K562 (cell line): ENCODE data around the gene MLX.

Experiments
- ATF7 ChIP-seq: fragments of 450-650 bp; IDR thresholded peaks from 2 replicates; pipeline ENCODE4 v1.7.1; 2014; ENCODE audit warnings: mild to moderate bottlenecking, moderate library complexity
- CTCF ChIP-seq, 3 experiments: IDR thresholded peaks in 2 of 3; conservative IDR thresholded peaks in 1 of 3; 2 replicates each; pipeline ENCODE4 v1.5.1; 2011 to 2012; ENCODE audit warnings: low read length in 3 of 3, mild to moderate bottlenecking in 3 of 3, control low read depth in 2 of 3, improper control_type of control experiment in 1 of 3, inconsistent platforms in 1 of 3, low read depth in 1 of 3, mixed read lengths in 1 of 3, moderate library complexity in 1 of 3; ENCODE audit not compliant: insufficient read depth in 2 of 3
- MAX ChIP-seq: sonication (generic); formaldehyde crosslinking; IDR thresholded peaks from 2 replicates; pipeline ENCODE4 v1.9.0; 2022; ENCODE audit warnings: mild to moderate bottlenecking, missing genetic modification reagents
- POLR2B ChIP-seq: fragments of 450-650 bp; IDR thresholded peaks from 2 replicates; pipeline ENCODE4 v1.6.1; 2018; ENCODE audit warnings: low read depth; ENCODE audit not compliant: partially characterized antibody
- RBM39 ChIP-seq: fragments of 200-400 bp; formaldehyde crosslinking; optimal IDR thresholded peaks from 2 replicates; pipeline ENCODE3; 2018; ENCODE audit warnings: low read depth, low read length
- STAT5B ChIP-seq: fragments of 250-450 bp; sonication (Bioruptor Pico); IDR thresholded peaks from 2 replicates; pipeline ENCODE4 v1.8.0; 2021; ENCODE audit warnings: mild to moderate bottlenecking, inconsistent platforms
- XRCC3 ChIP-seq: fragments of 450-650 bp; IDR thresholded peaks from 2 replicates; pipeline ENCODE4 v1.6.1; 2017; ENCODE audit warnings: mild to moderate bottlenecking, moderate library complexity
- ZBED1 ChIP-seq: IDR thresholded peaks from 2 replicates; pipeline ENCODE4 v1.6.1; 2014

GRCh38 chr17:42573095-42573494, 6.2 kb downstream of the MLX start:
- TF ChIP-seq ZBED1 (no peak), POLR2B (no peak), XRCC3 (no peak), MAX (CRISPR knock-in tag) (no peak), RBM39 (no peak), CTCF (IDR thresholded peaks at IDR 0.05 in 2 of 3, conservative IDR thresholded peaks at IDR 0.05 in 1 of 3; ENCODE audit: insufficient read depth in 2 of 3, low read depth in 1 of 3, low read length in 3 of 3) (no peak), ATF7 (no peak), STAT5B (CRISPR knock-in tag) (no peak)
